Adipocyte (in vitro differentiated cells): ENCODE results near the gene NAPSA.

Experiments
- DNase-seq: peaks from one replicate; pipeline ENCODE4 v3.0.0-alpha.2; 2015; ENCODE audit warnings: low read depth
- H3K27me3 ChIP-seq: replicated peaks from 2 replicates; pipeline ENCODE4 v1.7.0; 2013; ENCODE audit warnings: mild to moderate bottlenecking, low read length, moderate library complexity; ENCODE audit not compliant: control insufficient read depth, insufficient read depth
- H3K36me3 ChIP-seq: 2 replicates; pipeline ENCODE4 v1.7.0; 2013; ENCODE audit warnings: low read length, mild to moderate bottlenecking, moderate library complexity; ENCODE audit not compliant: control insufficient read depth, insufficient read depth, severe bottlenecking
- H3K4me1 ChIP-seq: 2 replicates; pipeline ENCODE4 v1.7.0; 2013; ENCODE audit warnings: mild to moderate bottlenecking, low read length, moderate library complexity; ENCODE audit not compliant: control insufficient read depth, insufficient read depth
- H3K4me3 ChIP-seq: 2 replicates; pipeline ENCODE4 v1.7.0; 2013; ENCODE audit warnings: mild to moderate bottlenecking, low read length, moderate library complexity
- H3K9ac ChIP-seq: 2 replicates; pipeline ENCODE4 v1.7.0; 2013; ENCODE audit warnings: mild to moderate bottlenecking, low read length, moderate library complexity
- H3K9me3 ChIP-seq: 2 replicates; pipeline ENCODE4 v1.7.0; 2013; ENCODE audit warnings: mild to moderate bottlenecking, low read length, moderate library complexity; ENCODE audit not compliant: control insufficient read depth

The NAPSA gene

DNA sequence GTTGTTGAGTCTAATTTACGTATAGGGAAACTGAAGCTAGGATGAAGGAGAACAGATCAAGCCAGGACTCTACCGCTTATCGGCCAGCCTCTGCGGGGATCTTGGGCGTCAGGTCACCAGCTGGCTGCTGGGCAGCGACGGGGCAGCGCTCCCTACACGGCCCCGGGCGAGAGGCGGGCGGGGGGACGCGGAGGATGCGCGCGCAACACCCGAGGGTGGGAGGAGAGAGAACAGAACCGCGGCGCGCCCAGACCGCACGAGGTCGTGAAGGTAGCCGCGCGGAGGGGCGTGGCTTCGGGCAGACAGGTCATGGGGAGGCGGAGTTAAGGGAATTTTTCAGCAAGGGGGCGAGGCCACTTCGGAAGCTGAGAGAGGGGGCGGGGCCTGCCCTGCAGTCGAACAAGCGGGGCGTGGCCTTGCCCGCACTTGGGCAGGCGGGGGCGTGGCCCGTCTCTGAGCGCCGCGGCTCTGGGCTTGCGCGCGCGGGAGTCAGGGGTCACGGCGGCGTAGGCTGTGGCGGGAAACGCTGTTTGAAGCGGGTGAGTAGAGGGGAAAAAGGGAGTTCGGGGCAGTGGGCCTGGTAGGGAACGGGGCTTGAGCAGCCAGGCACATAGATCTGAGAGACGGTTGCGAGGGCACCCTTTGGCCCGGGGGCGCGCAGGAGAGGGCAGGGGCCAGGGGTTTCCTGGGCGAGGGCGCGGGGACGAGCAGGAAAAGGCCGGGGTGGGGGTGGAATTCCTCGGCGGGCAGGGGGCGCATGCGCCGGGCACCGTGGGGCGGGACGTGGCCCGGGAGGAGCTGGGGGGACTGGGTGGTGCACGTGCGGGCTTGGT is 18.6 kb upstream of the NAPSA start, which contains the start of gene POLD1:
POLD1 (plus strand) TSS at position 496 of the 833 bp plus-strand sequence. CDS start 14,505 bp downstream, outside the sequence.
- Histone ChIP-seq H3K27me3 (no peaks in the 10 kb centered on the region), H3K4me3 (peak within 1 kb of the TSS; percentile 81), H3K4me1 (peaks cover 27% of the 10 kb centered on the region), H3K9me3 (no peaks in the 10 kb centered on the region), H3K9ac (peak within 1 kb of the TSS; percentile 82), H3K36me3 (peaks cover 25% of the 10 kb centered on the region)
- DNase-seq, result peak; percentile 99

DNA sequence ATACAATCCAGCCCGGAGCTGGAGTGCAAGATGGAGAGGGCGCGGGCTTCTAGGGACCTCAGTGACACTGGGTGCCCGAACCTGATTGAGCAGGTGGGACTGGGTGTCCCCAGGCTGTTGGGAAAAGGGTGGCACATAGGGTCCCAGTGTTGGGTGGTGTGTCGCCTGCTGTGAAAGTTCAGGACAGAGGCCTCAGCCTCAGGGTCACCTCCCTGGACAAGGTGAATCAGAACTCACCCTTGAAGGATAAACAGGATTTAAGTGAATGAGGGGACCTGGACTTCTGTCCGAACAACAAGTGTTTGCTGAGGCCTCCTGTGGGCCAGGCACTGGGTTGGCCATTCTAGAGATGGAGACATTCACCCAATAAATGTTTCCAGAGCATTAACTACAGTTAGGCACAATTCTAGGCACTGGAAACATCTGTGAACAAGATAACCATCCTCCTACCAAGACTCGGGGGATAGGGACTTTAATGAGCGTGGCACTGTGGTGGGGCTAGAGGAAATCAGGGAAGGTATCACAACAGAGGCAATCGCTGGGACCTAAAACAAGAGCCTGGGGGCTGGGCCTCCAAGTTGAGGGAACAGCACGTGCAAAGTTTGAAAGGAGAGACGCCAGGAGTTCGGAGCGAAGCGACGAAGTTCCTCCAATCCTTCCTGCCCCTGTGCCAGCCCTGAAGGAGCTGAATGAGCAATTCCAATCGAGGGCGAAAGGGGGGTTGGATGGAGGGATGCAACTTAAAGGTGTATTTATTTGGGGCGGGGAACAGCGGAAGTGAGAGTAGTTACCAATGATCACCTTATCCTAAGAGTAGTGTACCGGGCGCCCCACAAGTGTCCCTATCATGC is 17.8 kb upstream of the NAPSA start:
- peaks cover 27% of the 10 kb centered on the region for H3K4me1 ChIP-seq
- no peak for DNase-seq
- H3K4me3 ChIP-seq, result peak overlapping the region; percentile 81
- H3K9me3 ChIP-seq, result no peaks in the 10 kb centered on the region
- peaks cover 33% of the 10 kb centered on the region for H3K36me3 ChIP-seq
- peak overlapping the region; percentile 82 for H3K9ac ChIP-seq
- no peaks in the 10 kb centered on the region for H3K27me3 ChIP-seq

DNA sequence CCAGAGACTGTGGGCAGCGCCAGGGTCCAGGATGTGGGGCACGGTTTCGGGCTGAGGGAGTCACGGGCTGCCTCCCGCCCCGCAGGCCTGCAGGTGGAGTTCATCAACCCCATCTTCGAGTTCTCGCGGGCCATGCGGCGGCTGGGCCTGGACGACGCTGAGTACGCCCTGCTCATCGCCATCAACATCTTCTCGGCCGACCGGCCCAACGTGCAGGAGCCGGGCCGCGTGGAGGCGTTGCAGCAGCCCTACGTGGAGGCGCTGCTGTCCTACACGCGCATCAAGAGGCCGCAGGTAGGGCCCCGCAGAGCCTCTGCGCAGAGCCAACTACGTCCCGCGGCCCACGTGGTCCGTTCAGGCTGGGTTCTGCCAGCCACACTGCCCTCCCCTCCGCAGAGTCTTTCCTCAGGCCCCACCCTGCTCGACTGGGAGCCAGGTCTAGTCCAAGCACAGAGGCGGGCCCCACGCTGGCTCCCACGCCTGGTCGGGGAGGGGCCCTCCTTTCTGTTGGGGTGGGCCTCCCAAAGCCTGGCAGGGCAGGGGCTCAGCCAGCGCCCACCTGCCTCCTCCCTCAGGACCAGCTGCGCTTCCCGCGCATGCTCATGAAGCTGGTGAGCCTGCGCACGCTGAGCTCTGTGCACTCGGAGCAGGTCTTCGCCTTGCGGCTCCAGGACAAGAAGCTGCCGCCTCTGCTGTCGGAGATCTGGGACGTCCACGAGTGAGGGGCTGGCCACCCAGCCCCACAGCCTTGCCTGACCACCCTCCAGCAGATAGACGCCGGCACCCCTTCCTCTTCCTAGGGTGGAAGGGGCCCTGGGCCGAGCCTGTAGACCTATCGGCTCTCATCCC is 16.7 kb upstream of the NAPSA start:
- H3K36me3 ChIP-seq, result peaks cover 42% of the 10 kb centered on the region
- no peaks in the 10 kb centered on the region for H3K27me3 ChIP-seq
- no peak overlapping the region for H3K4me3 ChIP-seq
- no peak overlapping the region for H3K9ac ChIP-seq
- DNase-seq, result no peak
- peaks cover 27% of the 10 kb centered on the region for H3K4me1 ChIP-seq
- no peaks in the 10 kb centered on the region for H3K9me3 ChIP-seq

GRCh38 chr19:50380751-50381151 is 15.3 kb upstream of the NAPSA start:
- no peak for DNase-seq
- no peaks in the 10 kb centered on the region for H3K9me3 ChIP-seq
- no peaks in the 10 kb centered on the region for H3K27me3 ChIP-seq
- no peak overlapping the region for H3K4me3 ChIP-seq
- H3K9ac ChIP-seq, result peak overlapping the region; percentile 19
- peaks cover 42% of the 10 kb centered on the region for H3K36me3 ChIP-seq
- H3K4me1 ChIP-seq, result peaks cover 27% of the 10 kb centered on the region

GRCh38 chr19:50380137-50380536 is 14.7 kb upstream of the NAPSA start:
- H3K9ac ChIP-seq, result peak overlapping the region; percentile 19
- DNase-seq, result no peak
- no peak overlapping the region for H3K4me3 ChIP-seq
- peaks cover 25% of the 10 kb centered on the region for H3K4me1 ChIP-seq
- H3K36me3 ChIP-seq, result peaks cover 42% of the 10 kb centered on the region
- no peaks in the 10 kb centered on the region for H3K9me3 ChIP-seq
- no peaks in the 10 kb centered on the region for H3K27me3 ChIP-seq

- DNase-seq, result no peak
- Histone ChIP-seq H3K9ac (no peak overlapping the region), H3K4me1 (peaks cover 21% of the 10 kb centered on the region), H3K9me3 (no peaks in the 10 kb centered on the region), H3K4me3 (no peak overlapping the region), H3K36me3 (peaks cover 42% of the 10 kb centered on the region), H3K27me3 (no peaks in the 10 kb centered on the region)
These were observed 14.2 kb upstream of the NAPSA start for GRCh38 chr19:50379602-50380001.

- peaks cover 19% of the 10 kb centered on the region for H3K4me1 ChIP-seq
- no peaks in the 10 kb centered on the region for H3K9me3 ChIP-seq
- H3K36me3 ChIP-seq, result peaks cover 42% of the 10 kb centered on the region
- no peak overlapping the region for H3K9ac ChIP-seq
- DNase-seq, result no peak
- H3K4me3 ChIP-seq, result no peak overlapping the region
- H3K27me3 ChIP-seq, result no peaks in the 10 kb centered on the region
These were observed 13.4 kb upstream of the NAPSA start for GRCh38 chr19:50378863-50379236.

- Histone ChIP-seq H3K36me3 (peaks cover 42% of the 10 kb centered on the region), H3K4me3 (no peak overlapping the region), H3K9me3 (no peaks in the 10 kb centered on the region), H3K27me3 (no peaks in the 10 kb centered on the region), H3K4me1 (peaks cover 15% of the 10 kb centered on the region), H3K9ac (no peak overlapping the region)
- DNase-seq, result no peak
These were observed 12.9 kb upstream of the NAPSA start for GRCh38 chr19:50378169-50378862.

- H3K9ac ChIP-seq, result no peak overlapping the region
- H3K4me1 ChIP-seq, result peaks cover 15% of the 10 kb centered on the region
- no peaks in the 10 kb centered on the region for H3K9me3 ChIP-seq
- H3K4me3 ChIP-seq, result no peak overlapping the region
- H3K36me3 ChIP-seq, result peaks cover 41% of the 10 kb centered on the region
- no peak for DNase-seq
- H3K27me3 ChIP-seq, result no peaks in the 10 kb centered on the region
These were observed 12.1 kb upstream of the NAPSA start for GRCh38 chr19:50377517-50377916.

DNA sequence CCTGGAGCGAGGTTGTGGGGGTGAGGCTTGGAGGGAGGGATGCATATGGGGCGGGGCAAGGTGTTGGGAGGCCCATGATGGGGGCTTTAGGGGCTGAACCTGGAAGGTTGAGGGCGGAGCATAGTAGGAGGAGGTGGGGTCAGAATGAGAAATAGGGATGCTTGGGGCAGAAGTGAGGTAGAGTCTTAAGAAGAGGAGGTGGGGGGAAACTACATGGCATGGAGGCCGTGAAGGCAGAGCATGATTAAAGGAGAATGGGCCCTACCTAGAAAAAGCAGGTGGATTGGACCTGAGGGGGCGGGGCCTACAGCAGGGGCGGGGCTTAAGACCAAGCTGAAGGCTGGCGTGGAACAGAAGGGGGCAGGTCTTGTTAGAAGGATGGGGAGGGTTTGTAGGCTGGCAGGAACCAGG is 11.6 kb upstream of the NAPSA start:
- Histone ChIP-seq H3K4me3 (no peak overlapping the region), H3K4me1 (peaks cover 15% of the 10 kb centered on the region), H3K36me3 (peaks cover 38% of the 10 kb centered on the region), H3K9ac (no peak overlapping the region), H3K9me3 (no peaks in the 10 kb centered on the region), H3K27me3 (no peaks in the 10 kb centered on the region)
- peak; percentile 29 for DNase-seq
